ENCODE results near the gene BAIAP2L1. TPM values are rescaled to one million over a fixed set of nuclear protein-coding genes. Genes with fewer than 3 reads are reported as not detected.
"Not testable (repeated sequence)": the region's sequence is repeated elsewhere in the genome, so short reads cannot be mapped to it uniquely, and the experiment has no call there.

The BAIAP2L1 gene
- total RNA-seq, 1 donor from 2014 or later = 21.1 TPM

DNA sequence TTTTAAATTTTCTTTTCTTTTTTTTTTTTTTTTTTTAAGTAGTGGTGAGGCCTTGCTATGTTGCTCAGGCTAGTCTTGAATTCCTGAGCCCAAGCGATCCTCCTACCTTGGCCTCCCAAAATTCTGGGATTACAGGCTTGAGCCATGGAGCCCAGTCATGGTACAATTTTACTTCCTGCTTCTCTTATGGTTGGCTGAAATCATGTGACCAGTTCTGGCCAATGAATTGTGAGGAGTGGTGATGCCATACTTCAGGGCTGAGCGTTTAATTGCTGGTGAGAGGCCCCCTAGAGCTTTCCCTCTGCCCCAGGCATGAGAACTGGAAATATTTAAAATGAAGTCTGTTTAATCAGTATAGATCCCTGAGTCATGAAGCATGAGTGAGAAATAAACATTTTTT lies 22.2 kb upstream of the BAIAP2L1 start:
- intact Hi-C loops (cut with DNase I) = no loop called here
- no peak for ATAC-seq
- H3K27me3 ChIP-seq (ENCODE audit: low read depth) = peaks cover 4% of the 10 kb centered on the region
- H3K4me1 ChIP-seq = no peaks in the 10 kb centered on the region
- no peak for DNase-seq
- H3K9me3 ChIP-seq = no peaks in the 10 kb centered on the region
- TF ChIP-seq, protein P1, sequence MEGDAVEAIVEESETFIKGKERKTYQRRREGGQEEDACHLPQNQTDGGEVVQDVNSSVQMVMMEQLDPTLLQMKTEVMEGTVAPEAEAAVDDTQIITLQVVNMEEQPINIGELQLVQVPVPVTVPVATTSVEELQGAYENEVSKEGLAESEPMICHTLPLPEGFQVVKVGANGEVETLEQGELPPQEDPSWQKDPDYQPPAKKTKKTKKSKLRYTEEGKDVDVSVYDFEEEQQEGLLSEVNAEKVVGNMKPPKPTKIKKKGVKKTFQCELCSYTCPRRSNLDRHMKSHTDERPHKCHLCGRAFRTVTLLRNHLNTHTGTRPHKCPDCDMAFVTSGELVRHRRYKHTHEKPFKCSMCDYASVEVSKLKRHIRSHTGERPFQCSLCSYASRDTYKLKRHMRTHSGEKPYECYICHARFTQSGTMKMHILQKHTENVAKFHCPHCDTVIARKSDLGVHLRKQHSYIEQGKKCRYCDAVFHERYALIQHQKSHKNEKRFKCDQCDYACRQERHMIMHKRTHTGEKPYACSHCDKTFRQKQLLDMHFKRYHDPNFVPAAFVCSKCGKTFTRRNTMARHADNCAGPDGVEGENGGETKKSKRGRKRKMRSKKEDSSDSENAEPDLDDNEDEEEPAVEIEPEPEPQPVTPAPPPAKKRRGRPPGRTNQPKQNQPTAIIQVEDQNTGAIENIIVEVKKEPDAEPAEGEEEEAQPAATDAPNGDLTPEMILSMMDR (IDR thresholded peaks at IDR 0.05) = no peak
- no peaks in the 10 kb centered on the region for H3K36me3 ChIP-seq
- H3K4me3 ChIP-seq = no peak overlapping the region
- no peak overlapping the region for H3K27ac ChIP-seq

DNA sequence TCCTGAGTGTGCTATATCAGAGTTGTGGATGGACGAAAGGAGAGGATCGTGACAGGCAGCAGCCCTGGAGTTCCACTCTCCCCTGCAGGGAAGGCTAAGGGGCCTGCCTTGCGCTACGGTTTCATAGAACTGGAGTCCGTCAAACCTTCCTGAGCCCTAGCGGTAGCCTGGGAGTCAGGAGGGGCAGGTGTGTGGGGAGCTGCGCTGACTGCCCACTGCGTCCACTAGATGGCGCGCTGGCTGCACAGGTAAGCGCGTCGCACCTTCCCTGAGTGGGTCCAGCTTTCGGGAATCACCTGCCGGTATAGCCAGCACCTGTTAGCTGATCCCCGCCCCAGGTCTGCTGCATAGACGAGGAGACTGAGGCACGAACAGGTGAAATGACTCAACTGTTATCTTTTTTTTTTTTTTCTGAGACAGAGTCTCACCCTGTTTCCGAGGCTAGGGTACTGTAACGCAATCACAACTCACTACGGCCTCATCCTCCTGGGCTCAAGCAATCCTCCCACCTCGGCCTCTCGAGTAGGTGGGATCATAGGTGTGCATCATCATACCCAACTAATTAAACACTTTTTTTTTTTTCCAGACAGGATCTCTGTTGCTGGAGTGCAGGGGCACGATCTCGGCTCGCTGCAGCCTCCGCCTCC lies 20.2 kb upstream of the BAIAP2L1 start:
- H3K27ac ChIP-seq = no peak overlapping the region
- no peaks in the 10 kb centered on the region for H3K36me3 ChIP-seq
- ATAC-seq (peak; percentile 87 to 92), DNase-seq (peak; percentile 84)
- peaks cover 4% of the 10 kb centered on the region for H3K4me1 ChIP-seq
- H3K9me3 ChIP-seq = no peaks in the 10 kb centered on the region
- H3K27me3 ChIP-seq (ENCODE audit: low read depth) = peaks cover 3% of the 10 kb centered on the region
- intact Hi-C loops (cut with DNase I) = no loop called here
- TF ChIP-seq, protein P1 (IDR thresholded peaks at IDR 0.05) = peak; percentile 87
- H3K4me3 ChIP-seq = no peak overlapping the region

DNA sequence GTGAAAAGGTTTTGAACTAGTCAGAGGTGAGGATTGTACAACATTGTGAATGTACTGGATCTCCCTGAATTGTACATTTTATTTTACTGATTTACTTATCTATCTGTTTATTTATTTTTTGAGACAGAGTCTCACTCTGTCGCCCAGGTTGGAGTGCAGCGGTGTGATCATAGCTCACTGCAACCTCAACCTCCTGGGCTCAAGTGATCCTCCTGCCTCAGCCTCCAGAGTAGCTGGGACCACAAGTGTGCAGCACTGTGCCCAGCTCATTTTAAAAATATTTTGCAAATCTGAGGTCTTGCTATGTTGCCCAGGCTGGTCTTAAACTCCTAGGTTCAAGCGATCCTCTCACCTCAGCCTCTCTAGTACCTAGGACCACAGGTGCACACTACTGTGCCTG lies 19.1 kb upstream of the BAIAP2L1 start:
- H3K27me3 ChIP-seq (ENCODE audit: low read depth); H3K4me3 ChIP-seq; intact Hi-C loops (cut with DNase I); H3K4me1 ChIP-seq; H3K27ac ChIP-seq; H3K36me3 ChIP-seq; DNase-seq; H3K9me3 ChIP-seq; ATAC-seq: not testable (repeated sequence)

DNA sequence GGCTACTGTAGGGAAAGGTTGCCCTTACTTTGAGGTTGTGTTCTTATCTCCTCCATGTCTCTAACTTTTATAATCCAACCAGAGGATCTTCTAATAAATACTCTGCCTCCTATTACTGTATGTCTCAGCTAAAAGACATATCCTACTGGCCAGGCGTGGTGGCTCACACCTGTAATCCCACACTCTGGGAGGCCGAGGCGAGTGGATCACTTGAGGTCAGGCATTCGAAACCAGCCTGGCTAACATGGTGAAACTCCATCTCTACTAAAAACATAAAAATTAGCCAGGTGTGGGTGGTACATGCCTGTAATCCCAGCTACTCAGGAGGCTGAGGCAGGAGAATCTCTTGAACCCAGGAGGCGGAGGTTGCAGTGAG lies 18.4 kb upstream of the BAIAP2L1 start:
- DNase-seq; H3K9me3 ChIP-seq; H3K36me3 ChIP-seq; H3K4me1 ChIP-seq; H3K27me3 ChIP-seq (ENCODE audit: low read depth); H3K4me3 ChIP-seq; H3K27ac ChIP-seq; intact Hi-C loops (cut with DNase I); ATAC-seq: not testable (repeated sequence)

DNA sequence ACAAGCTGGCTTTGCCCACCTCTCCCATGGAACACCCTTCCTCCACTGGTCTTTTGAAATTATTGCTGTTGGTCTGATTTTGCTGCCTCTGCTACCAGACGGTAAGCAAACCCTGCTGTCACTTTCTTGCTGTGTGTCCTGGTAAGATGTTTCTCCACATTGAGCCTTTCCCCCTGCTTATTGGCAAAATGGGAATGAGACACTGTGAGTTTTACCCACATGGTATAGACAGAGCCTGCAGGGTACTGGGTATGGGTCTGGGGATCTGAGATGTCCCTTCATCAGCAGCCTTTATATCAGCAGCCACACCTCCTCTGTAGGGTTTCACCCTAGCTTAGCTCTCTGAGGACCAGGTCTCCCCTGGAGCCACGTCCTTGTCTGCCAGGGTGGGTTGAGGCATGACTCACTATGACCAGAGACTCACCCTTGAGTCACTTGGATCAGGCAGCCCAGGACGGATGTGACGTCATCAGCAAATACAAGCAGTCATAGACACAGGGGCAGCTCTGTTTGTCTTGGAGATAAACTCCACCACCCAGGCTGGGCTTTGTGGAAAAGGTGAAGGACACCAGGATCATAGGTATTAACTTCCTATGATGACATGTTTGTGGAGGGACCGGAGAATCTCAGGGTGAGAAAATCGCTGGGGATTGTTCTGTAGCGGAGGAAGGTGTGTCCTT lies 17.9 kb upstream of the BAIAP2L1 start:
- no peak overlapping the region for H3K4me3 ChIP-seq
- no peaks in the 10 kb centered on the region for H3K9me3 ChIP-seq
- H3K27me3 ChIP-seq (ENCODE audit: low read depth) = no peaks in the 10 kb centered on the region
- H3K4me1 ChIP-seq = peaks cover 4% of the 10 kb centered on the region
- TF ChIP-seq, protein P1 (IDR thresholded peaks at IDR 0.05) = no peak
- intact Hi-C loops (cut with DNase I) = no loop called here
- DNase-seq (no peak), ATAC-seq (peak; percentile 62 to 65)
- no peaks in the 10 kb centered on the region for H3K36me3 ChIP-seq
- no peak overlapping the region for H3K27ac ChIP-seq

DNA sequence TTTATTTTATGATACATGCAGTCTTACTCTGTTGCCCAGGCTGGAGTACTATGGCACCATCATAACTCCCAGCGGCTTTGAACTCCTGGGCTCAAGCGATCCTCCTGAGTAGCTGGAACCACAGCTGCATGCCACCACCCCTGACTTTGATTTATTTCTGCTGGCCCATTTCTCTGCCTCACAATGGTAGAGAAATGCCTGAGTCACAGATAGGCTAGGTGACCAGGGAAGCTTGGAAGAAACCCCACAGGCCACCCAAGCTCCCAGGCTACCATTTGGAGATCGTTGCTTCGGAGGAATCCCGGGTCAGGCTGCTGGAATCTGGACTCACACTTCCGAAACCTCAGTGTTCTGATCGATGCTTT lies 17.4 kb upstream of the BAIAP2L1 start:
- no peaks in the 10 kb centered on the region for H3K36me3 ChIP-seq
- ATAC-seq = no peak
- intact Hi-C loops (cut with DNase I) = no loop called here
- TF ChIP-seq, protein P1 (IDR thresholded peaks at IDR 0.05) = no peak
- no peak overlapping the region for H3K27ac ChIP-seq
- H3K4me1 ChIP-seq = peaks cover 4% of the 10 kb centered on the region
- H3K4me3 ChIP-seq = no peak overlapping the region
- no peaks in the 10 kb centered on the region for H3K27me3 ChIP-seq (ENCODE audit: low read depth)
- no peak for DNase-seq
- H3K9me3 ChIP-seq = no peaks in the 10 kb centered on the region

DNA sequence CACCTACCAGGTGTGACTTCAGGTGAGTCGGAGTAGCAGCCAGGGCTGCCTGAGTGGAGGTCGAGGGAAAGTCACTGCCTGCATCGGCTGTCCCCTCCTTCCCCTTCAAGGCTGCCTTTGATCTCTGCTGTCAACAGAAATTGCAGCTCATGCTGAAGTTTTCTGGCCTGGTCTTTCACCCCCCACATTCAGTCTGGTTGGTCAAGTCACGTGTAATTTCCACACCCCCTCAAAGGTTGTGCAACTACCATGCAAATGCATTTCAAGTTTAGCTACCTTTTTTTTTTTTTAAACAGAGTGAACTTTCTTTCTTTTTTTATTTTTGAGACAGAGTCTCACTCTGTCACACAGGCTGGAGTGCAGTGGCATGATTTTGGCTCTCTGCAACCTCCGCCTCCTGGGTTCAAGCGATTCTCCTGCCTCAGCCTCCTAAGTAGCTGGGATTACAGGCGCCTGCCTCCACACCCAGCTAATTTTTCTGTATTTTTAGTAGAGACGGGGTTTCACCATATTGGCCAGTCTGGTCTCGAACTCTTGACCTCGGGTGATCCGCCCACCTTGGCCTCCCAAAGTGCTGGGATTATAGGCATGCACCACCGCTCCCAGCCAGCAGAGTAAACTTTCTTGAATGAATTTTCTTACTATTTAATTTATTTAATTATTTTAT lies 16.8 kb upstream of the BAIAP2L1 start:
- H3K36me3 ChIP-seq; H3K27me3 ChIP-seq (ENCODE audit: low read depth); H3K4me3 ChIP-seq; DNase-seq; H3K4me1 ChIP-seq; H3K9me3 ChIP-seq; intact Hi-C loops (cut with DNase I): not testable (repeated sequence)
- ATAC-seq = peak; percentile 65
- H3K27ac ChIP-seq = peak overlapping the region; percentile 58

Measured in lower lobe of right lung (tissue), 2 donors.